B cell (primary cell): ENCODE results near the gene ADH7. TPM values are rescaled to one million over a fixed set of nuclear protein-coding genes. Genes with fewer than 3 reads are reported as not detected.

Experiments used
- ATAC-seq: fragments of 200-7000 bp; cut with Tn5 transposase; one replicate; pipeline ENCODE4 v1.10.0; 2021; ENCODE audit warnings: low read depth, mild to moderate bottlenecking, moderate number of reproducible peaks, moderate library complexity
- CTCF ChIA-PET: fragments of 350-600 bp; sonication (Branson Sonifier 250); formaldehyde crosslinking; loops from one replicate; lab custom pipeline; 2021; ENCODE audit warnings: antibody characterized with exemption, inconsistent platforms; lab: Charles Lee
- POLR2A ChIA-PET: fragments of 350-600 bp; sonication (Branson Sonifier 250); formaldehyde crosslinking; loops from one replicate; lab custom pipeline; 2021; ENCODE audit warnings: antibody characterized with exemption; lab: Charles Lee
- DNase-seq: peaks from one replicate; pipeline ENCODE4 v3.0.0; 2013
- H2AFZ ChIP-seq: 2 replicates; pipeline ENCODE4 v1.6.1; 2012; ENCODE audit warnings: mild to moderate bottlenecking, low read depth, low read length; ENCODE audit not compliant: insufficient read depth, poor library complexity, severe bottlenecking
- H3K27ac ChIP-seq, 2 donors: 1 replicate in 1 of 2; 2 replicates in 1 of 2; pipeline ENCODE4 v1.5.1; 2012 to 2013; ENCODE audit warnings: low read length in 2 of 2, mild to moderate bottlenecking in 2 of 2, moderate library complexity in 1 of 2
- H3K27me3 ChIP-seq, 4 experiments: fragments of 200-600 bp in 1 of 4; sonication (generic) in 1 of 4; replicated peaks in 1 of 4; 1 replicate in 2 of 4; 2 replicates in 2 of 4; pipeline versions ENCODE4 v1.6.1 to v1.7.0; 2013 to 2016; ENCODE audit warnings: low read length in 3 of 4, mild to moderate bottlenecking in 2 of 4, mixed read lengths in 1 of 4, moderate library complexity in 1 of 4; ENCODE audit not compliant: insufficient read depth in 4 of 4, control insufficient read depth in 3 of 4; ENCODE audit errors: control extremely low read depth in 1 of 4
- H3K36me3 ChIP-seq, 2 experiments: replicated peaks in 1 of 2; 1 replicate in 1 of 2; 2 replicates in 1 of 2; pipeline versions ENCODE4 v1.6.1 to v1.7.1; 2013; ENCODE audit warnings: low read length in 1 of 2; ENCODE audit not compliant: insufficient read depth in 2 of 2, control insufficient read depth in 1 of 2; ENCODE audit errors: control extremely low read depth in 1 of 2, extremely low read depth in 1 of 2
- H3K4me1 ChIP-seq, 2 donors: fragments of 200-600 bp in 1 of 2; sonication (generic) in 1 of 2; 1 replicate in 1 of 2; 2 replicates in 1 of 2; pipeline versions ENCODE4 v1.5.1 to v1.6.1; 2013 to 2017; ENCODE audit warnings: low read length in 2 of 2; ENCODE audit not compliant: control insufficient read depth in 2 of 2, insufficient read depth in 2 of 2
- H3K4me2 ChIP-seq: replicated peaks from 2 replicates; pipeline ENCODE3; 2012; ENCODE audit warnings: mild to moderate bottlenecking, low read depth, low read length; ENCODE audit not compliant: poor library complexity, severe bottlenecking
- H3K4me3 ChIP-seq, 5 experiments: fragments of 200-600 bp in 1 of 5; sonication (generic) in 1 of 5; 1 replicate in 3 of 5; 2 replicates in 2 of 5; pipeline versions ENCODE4 v1.5.1 to v1.7.0; 2011 to 2016; ENCODE audit warnings: low read length in 4 of 5, mild to moderate bottlenecking in 4 of 5, low read depth in 2 of 5, control low read depth in 1 of 5, moderate library complexity in 1 of 5; ENCODE audit not compliant: insufficient read depth in 1 of 5; ENCODE audit errors: control extremely low read depth in 1 of 5, extremely low read depth in 1 of 5
- H3K79me2 ChIP-seq: fragments of 200-600 bp; sonication (generic); one replicate; pipeline ENCODE4 v1.6.0; 2016; ENCODE audit warnings: low read length; ENCODE audit not compliant: control insufficient read depth, insufficient read depth
- H3K9ac ChIP-seq: fragments of 200-600 bp; sonication (generic); 2 replicates; pipeline ENCODE4 v1.6.1; 2017; ENCODE audit warnings: mild to moderate bottlenecking, low read length, moderate library complexity
- H3K9me3 ChIP-seq, 3 donors: one replicate each; pipeline versions ENCODE4 v1.6.1 to v1.7.1; 2013; ENCODE audit warnings: low read length in 2 of 3; ENCODE audit not compliant: control insufficient read depth in 2 of 3, insufficient read depth in 1 of 3; ENCODE audit errors: control extremely low read depth in 1 of 3
- H4K20me1 ChIP-seq: 2 replicates; pipeline ENCODE4 v1.6.0; 2012; ENCODE audit warnings: mild to moderate bottlenecking, low read length; ENCODE audit not compliant: insufficient read depth, control insufficient read depth, poor library complexity, severe bottlenecking
- H3K27ac Mint-ChIP-seq: one replicate; pipeline ENCODE4 v1.8.0; 2021; ENCODE audit warnings: mixed read lengths
- H3K27me3 Mint-ChIP-seq: one replicate; pipeline ENCODE4 v1.8.0; 2021; ENCODE audit warnings: mixed read lengths
- H3K4me1 Mint-ChIP-seq: one replicate; pipeline ENCODE4 v1.8.0; 2021; ENCODE audit warnings: mixed read lengths
- H3K4me3 Mint-ChIP-seq: one replicate; pipeline ENCODE4 v1.8.0; 2021; ENCODE audit warnings: mixed read lengths
- H3K9me3 Mint-ChIP-seq: one replicate; pipeline ENCODE4 v1.8.0; 2022; ENCODE audit warnings: mixed read lengths; ENCODE audit not compliant: insufficient read depth
- EZH2 ChIP-seq: IDR thresholded peaks from 2 replicates; pipeline ENCODE4 v1.6.1; 2012; ENCODE audit warnings: borderline replicate concordance, low read depth, mild to moderate bottlenecking, moderate library complexity, low read length; ENCODE audit not compliant: insufficient read depth, poor library complexity, severe bottlenecking
- WGBS: methylation state at CpG from one replicate; pipeline ENCODE4 v1.1.5; 2013; ENCODE audit warnings: missing lambda C conversion rate; ENCODE audit not compliant: insufficient coverage; 5-methylcytosine and 5-hydroxymethylcytosine counted together
- intact Hi-C: fragments of 100-400 bp; cut with micrococcal nuclease; formaldehyde crosslinking; loops from one replicate; pipeline ENCODE4 v1.10.0; 2022
- polyA plus RNA-seq: library from polyadenylated mRNA; depleted of rRNA; stranded (reverse); fragments of >200 nt; gene quantifications from 2 replicates; pipeline ENCODE4 v1.2.3, GENCODE V29; 2012
- total RNA-seq, 2 donors: library from RNA; stranded (reverse); fragments of 120-200 nt in 1 of 2; gene quantifications; 1 replicate in 1 of 2; 2 replicates in 1 of 2; pipeline versions ENCODE4 v1.2.3 to v1.2.4, GENCODE V29; 2013 to 2022
- TF ChIP-seq, protein P1 (sequence below): fragments of 200-600 bp; IDR thresholded peaks from one replicate; pipeline ENCODE4 v1.8.0; 2022; ENCODE audit warnings: antibody characterized with exemption, mild to moderate bottlenecking

Gene ADH7
- total and polyA plus RNA-seq, 2 donors (not counting 1 experiment from before 2014, with no cell fraction given): not detected

DNA sequence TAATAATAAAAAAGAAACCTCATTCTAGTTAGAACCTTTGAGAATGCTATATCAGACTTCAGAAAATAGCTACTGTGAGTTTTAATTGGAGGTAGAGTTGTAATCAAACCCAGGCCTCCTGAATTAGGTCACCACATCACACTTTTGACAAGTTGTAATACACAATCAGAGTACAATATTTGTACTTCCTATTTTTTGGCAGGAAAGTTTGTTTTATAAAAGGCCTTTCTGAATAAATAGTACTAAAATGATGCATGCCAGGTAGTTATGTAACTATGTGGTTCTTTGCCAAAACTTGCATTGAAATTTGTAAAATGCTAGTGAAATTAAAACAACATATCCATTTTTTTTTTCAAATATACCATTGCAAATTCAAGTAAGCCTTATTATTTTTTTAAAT, 26.8 kb downstream of the ADH7 start:
- ChIA-PET POLR2A (no interaction called here), CTCF (interaction anchor here (1.8 kb wide), 1 partner anchor 941 kb away, joined by 7 read pairs; no protein-coding TSS in a partner anchor)
- Mint-ChIP-seq H3K9me3 (no peaks in the 10 kb centered on the region), H3K27me3 (no peaks in the 10 kb centered on the region), H3K4me3 (no peak overlapping the region), H3K27ac (no peak overlapping the region), H3K4me1 (peaks cover 2% of the 10 kb centered on the region)
- Histone ChIP-seq H3K4me1 (no peaks in the 10 kb centered on the region), H3K27me3 (no peaks in the 10 kb centered on the region), H3K4me3 (no peak overlapping the region), H3K9me3 (no peaks in the 10 kb centered on the region), H4K20me1 (no peaks in the 10 kb centered on the region), H3K79me2 (no peaks in the 10 kb centered on the region), H3K36me3 (no peaks in the 10 kb centered on the region), H3K4me2 (no peak overlapping the region), H3K27ac (no peak overlapping the region), H2AFZ (no peak overlapping the region), H3K9ac (no peak overlapping the region)
- TF ChIP-seq, protein P1, sequence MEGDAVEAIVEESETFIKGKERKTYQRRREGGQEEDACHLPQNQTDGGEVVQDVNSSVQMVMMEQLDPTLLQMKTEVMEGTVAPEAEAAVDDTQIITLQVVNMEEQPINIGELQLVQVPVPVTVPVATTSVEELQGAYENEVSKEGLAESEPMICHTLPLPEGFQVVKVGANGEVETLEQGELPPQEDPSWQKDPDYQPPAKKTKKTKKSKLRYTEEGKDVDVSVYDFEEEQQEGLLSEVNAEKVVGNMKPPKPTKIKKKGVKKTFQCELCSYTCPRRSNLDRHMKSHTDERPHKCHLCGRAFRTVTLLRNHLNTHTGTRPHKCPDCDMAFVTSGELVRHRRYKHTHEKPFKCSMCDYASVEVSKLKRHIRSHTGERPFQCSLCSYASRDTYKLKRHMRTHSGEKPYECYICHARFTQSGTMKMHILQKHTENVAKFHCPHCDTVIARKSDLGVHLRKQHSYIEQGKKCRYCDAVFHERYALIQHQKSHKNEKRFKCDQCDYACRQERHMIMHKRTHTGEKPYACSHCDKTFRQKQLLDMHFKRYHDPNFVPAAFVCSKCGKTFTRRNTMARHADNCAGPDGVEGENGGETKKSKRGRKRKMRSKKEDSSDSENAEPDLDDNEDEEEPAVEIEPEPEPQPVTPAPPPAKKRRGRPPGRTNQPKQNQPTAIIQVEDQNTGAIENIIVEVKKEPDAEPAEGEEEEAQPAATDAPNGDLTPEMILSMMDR: no peak
- DNase-seq: no peak
- ATAC-seq: no peak
- intact Hi-C loops: no loop called here

DNA sequence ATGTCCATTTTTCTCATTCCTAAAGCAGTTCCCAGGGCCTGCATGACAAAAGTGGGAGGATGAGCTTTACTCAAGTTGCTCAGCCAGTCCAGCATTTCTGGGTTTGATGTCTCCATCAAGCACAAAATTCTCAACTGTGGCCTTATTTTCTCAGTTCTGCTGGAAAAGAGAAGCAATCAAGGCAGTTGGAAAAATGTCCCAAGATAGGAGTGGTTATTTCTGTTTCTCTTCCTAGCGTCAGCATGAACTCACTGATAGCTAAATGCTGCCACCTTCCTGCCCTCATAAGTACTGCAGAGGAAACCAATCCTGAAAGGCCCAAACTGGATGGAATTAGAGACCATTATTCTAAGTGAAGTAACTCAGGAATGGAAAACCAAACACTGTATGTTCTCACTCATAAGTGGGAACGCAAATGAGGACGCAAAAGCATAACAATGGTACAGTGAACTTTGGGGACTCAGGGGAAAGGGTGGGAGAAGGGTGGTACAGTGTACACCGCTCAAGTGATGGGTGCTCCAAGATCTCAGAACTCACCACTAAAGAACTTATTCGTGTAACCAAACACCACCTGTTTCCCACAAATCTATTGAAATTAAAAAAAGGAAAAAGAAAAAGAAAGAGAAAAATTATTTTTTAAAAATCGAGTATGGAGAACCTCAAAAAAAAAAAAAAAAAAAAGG, 29.6 kb downstream of the ADH7 start:
- no peaks in the 10 kb centered on the region for H4K20me1 ChIP-seq
- Mint-ChIP-seq H3K4me1 (peaks cover 2% of the 10 kb centered on the region), H3K9me3 (no peaks in the 10 kb centered on the region), H3K4me3 (no peak overlapping the region), H3K27ac (no peak overlapping the region), H3K27me3 (no peaks in the 10 kb centered on the region)
- no peak overlapping the region for H3K4me3 ChIP-seq
- no peak overlapping the region for H3K4me2 ChIP-seq
- intact Hi-C loops: loop anchor here (2.0 kb wide), 2 partner anchors 411 to 1255 kb away; partner anchors contain the start of gene METAP1
- H3K27ac ChIP-seq: no peak overlapping the region
- ChIA-PET POLR2A (no interaction called here), CTCF (interaction anchor here (0.5 to 1.8 kb wide), 10 partner anchors 8 to 1254 kb away, joined by 3 to 13 read pairs (median 3); partner anchors contain the start of gene METAP1)
- no peak overlapping the region for H2AFZ ChIP-seq
- TF ChIP-seq, protein P1: peak; percentile 94
- TF ChIP-seq EZH2: no peak
- no peaks in the 10 kb centered on the region for H3K9me3 ChIP-seq
- no peaks in the 10 kb centered on the region for H3K79me2 ChIP-seq
- H3K4me1 ChIP-seq: no peaks in the 10 kb centered on the region
- H3K27me3 ChIP-seq: no peaks in the 10 kb centered on the region
- H3K36me3 ChIP-seq: no peaks in the 10 kb centered on the region
- ATAC-seq (peak; percentile 54), DNase-seq (peak; percentile 66)
- WGBS: 6% methylated on average over 3 of the region's 6 CpGs
- no peak overlapping the region for H3K9ac ChIP-seq
